Heart left ventricle (tissue), 16 donors: ENCODE data around the gene CASQ2. TPM values are rescaled to one million over a fixed set of nuclear protein-coding genes. Genes with fewer than 3 reads are reported as not detected.

ENCODE experiments used
- ATAC-seq, 4 donors: fragments of 200-7000 bp; cut with Tn5 transposase; one replicate each; pipeline ENCODE4 v1.9.1; 2020 to 2022; ENCODE audit warnings: moderate library complexity in 4 of 4, mild to moderate bottlenecking in 3 of 4, moderate number of reproducible peaks in 1 of 4
- DNase-seq, 5 donors: peaks; one replicate each; pipeline ENCODE4 v3.0.0-alpha.2; 2020
- H3K27ac ChIP-seq, 12 donors: fragments of 200-600 bp; sonication (generic) in 4 of 12; one replicate each; pipeline versions ENCODE4 v1.5.0 to v1.8.0; 2016 to 2022; ENCODE audit warnings: mild to moderate bottlenecking in 2 of 12
- H3K27me3 ChIP-seq, 9 donors: fragments of 200-600 bp; sonication (generic) in 2 of 9; one replicate each; pipeline versions ENCODE4 v1.5.1 to v1.8.0; 2016 to 2022; ENCODE audit warnings: mild to moderate bottlenecking in 3 of 9
- H3K36me3 ChIP-seq, 9 donors: fragments of 200-600 bp; sonication (generic) in 2 of 9; one replicate each; pipeline versions ENCODE4 v1.5.0 to v1.8.0; 2018 to 2022; ENCODE audit warnings: mild to moderate bottlenecking in 2 of 9
- H3K4me1 ChIP-seq, 12 donors: fragments of 200-600 bp; sonication (generic) in 4 of 12; one replicate each; pipeline versions ENCODE4 v1.5.0 to v1.8.0; 2016 to 2022; ENCODE audit warnings: mild to moderate bottlenecking in 3 of 12
- H3K4me3 ChIP-seq, 12 donors: fragments of 200-600 bp; sonication (generic) in 4 of 12; one replicate each; pipeline versions ENCODE4 v1.5.0 to v1.8.0; 2017 to 2022; ENCODE audit warnings: mild to moderate bottlenecking in 9 of 12, moderate library complexity in 4 of 12
- H3K9me3 ChIP-seq, 12 donors: fragments of 200-600 bp; sonication (generic) in 4 of 12; one replicate each; pipeline versions ENCODE4 v1.5.0 to v1.8.0; 2016 to 2022; ENCODE audit warnings: mild to moderate bottlenecking in 1 of 12
- CTCF ChIP-seq, 12 donors: fragments of 200-600 bp; sonication (generic) in 4 of 12; IDR thresholded peaks; one replicate each; pipeline versions ENCODE4 v1.5.0 to v1.8.0; 2018 to 2022; ENCODE audit warnings: antibody characterized with exemption in 12 of 12, mild to moderate bottlenecking in 5 of 12
- POLR2A ChIP-seq, 2 donors: fragments of 450-650 bp; IDR thresholded peaks; one replicate each; pipeline ENCODE4 v1.6.1; 2017; ENCODE audit warnings: antibody characterized with exemption in 2 of 2, mild to moderate bottlenecking in 2 of 2, moderate library complexity in 2 of 2
- WGBS, 4 donors: extraction: QIAGEN DNeasy Blood & Tissue Kit in 2 of 4; methylation state at CpG; one replicate each; pipeline versions ENCODE4 v1.1.5 to v1.1.7; 2013 to 2018; 5-methylcytosine and 5-hydroxymethylcytosine counted together
- intact Hi-C, 10 donors: fragments of 100-400 bp; cut with DNase I; formaldehyde crosslinking; loops; one replicate each; pipeline versions ENCODE4 v1.11.1 to v1.14.2; 2022
- polyA plus RNA-seq, 2 donors: library from polyadenylated mRNA; stranded (reverse); fragments of 200-250 nt; gene quantifications; one replicate each; pipeline ENCODE4 v1.2.3, GENCODE V29; 2013
- total RNA-seq, 9 donors: library from RNA; depleted of rRNA in 2 of 9; stranded (reverse); fragments of >200 nt in 2 of 9; fragmentation: NEBNext Ultra II Directional in 3 of 9; extraction: Animal tissue kit (Norgen Biotek cat#: 25700) in 3 of 9; gene quantifications; one replicate each; pipeline versions ENCODE4 v1.1.0 to v1.2.4, GENCODE V29; 2016 to 2023
- donor health status: ischemic (EF 13 %, LVEDD 7.1; RV severe dilation, severe dysfunction).
- donor health status: healthy with polysubstance abuse.
- donor health status: DM: no; HTN: yes; CAD: no.
- donor health status: DM: no; HTN: no; CAD: no.
- donor health status: ischemic (EF 25% LVEDD 6.9; RV normal size, moderate dysfunction).
- donor health status: ischemic (EF 25% LVEDD 5.7; RV mildly dilated, moderate dysfunction).
- donor health status: healthy.
- donor health status: DM: yes; HTN: yes; CAD: no.
- donor health status: ischemic (EF 35%, LVEDD 5.7; RV mildly dilated, moderate dysfunction).
- donor health status: nonischemic (EF 11% LVEDD 7.7; RV severe dilation, severe dysfunction).
- donor health status: DM: yes; HTN: yes; CAD: no.
- donor health status: PGD.
- donor health status: ischemic (EF 29% LVEDD 5.4; RV normal size, mild dysfunction).
- donor health status: nonischemic (EF 23%, LVEDD 6.1; RV moderate dilation, normal function).

Gene CASQ2
- total and polyA plus RNA-seq, 11 donors, result 444 to 1,692 (median 895) TPM

- no peaks in the 10 kb centered on the region for H3K27me3 ChIP-seq
- intact Hi-C loops, result no loop called here
- TF ChIP-seq CTCF (IDR thresholded peaks at IDR 0.05) (no peak), POLR2A (IDR thresholded peaks at IDR 0.05) (no peak)
- WGBS, 4 donors, result 79 to 87% (median 82%) methylated on average over 3 of the region's 3 CpGs
- H3K4me1 ChIP-seq, result peaks cover 0 to 76% (median 56%) of the 10 kb centered on the region in 12 donors
- H3K9me3 ChIP-seq, result no peaks in the 10 kb centered on the region
- ATAC-seq (no peak), DNase-seq (no peak)
- H3K36me3 ChIP-seq, result peaks cover 0 to 24% (median 16%) of the 10 kb centered on the region in 9 donors
- no peak overlapping the region for H3K4me3 ChIP-seq
- H3K27ac ChIP-seq, result no peak overlapping the region
Observed at GRCh38 chr1:115650961-115651360, 117.6 kb downstream of the CASQ2 start.

Other genes starting within 250 kb of the CASQ2 start
- gene VANGL1, start 126.7 kb downstream of the CASQ2 start, total RNA-seq, result 10 to 100 TPM in 1 of 9 donors, 1 to 10 TPM in 8; 6.2 to 11.5 (median 8.2) TPM
- 1 to 10 TPM; 1.4 to 4.4 TPM for gene VANGL1, start 126.7 kb downstream of the CASQ2 start, polyA plus RNA-seq
- gene NHLH2, start 72.4 kb upstream of the CASQ2 start, total RNA-seq, result not detected
- gene NHLH2, start 72.4 kb upstream of the CASQ2 start, polyA plus RNA-seq, result not detected
- 1 to 10 TPM; 5.2 to 9.4 (median 8.1) TPM for gene SLC22A15, start 207.8 kb upstream of the CASQ2 start, total RNA-seq
- gene SLC22A15, start 207.8 kb upstream of the CASQ2 start, polyA plus RNA-seq, result 1 to 10 TPM; 2.7 to 4.1 TPM